ENCODE measurements around the gene CA10.

Gene CA10

DNA sequence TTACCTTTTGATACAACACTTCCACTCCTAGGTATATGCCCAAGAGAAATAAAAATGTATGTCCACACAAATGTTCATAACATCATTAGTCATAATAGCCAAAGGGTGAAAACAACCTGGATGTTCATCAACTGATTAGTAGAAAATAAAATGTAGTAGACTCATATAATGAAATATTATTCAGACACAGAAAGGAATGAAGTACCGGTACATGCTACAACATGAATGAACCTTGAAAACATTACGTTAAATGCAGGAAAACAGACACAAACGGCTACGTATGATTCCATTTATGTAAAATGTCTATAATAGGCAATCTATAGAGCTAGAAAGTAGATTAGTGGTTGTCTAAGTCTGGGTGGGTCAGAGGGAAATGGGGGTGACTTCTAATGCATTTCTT is 358.5 kb downstream of the CA10 start:
- no peaks in the 10 kb centered on the region for H3K4me1 ChIP-seq (ENCODE audit: low read depth, poor library complexity, severe bottlenecking)
- no peak overlapping the region for H3K27ac ChIP-seq
- H2AFZ ChIP-seq (ENCODE audit: low read depth): no peak overlapping the region
- no peaks in the 10 kb centered on the region for H4K20me1 ChIP-seq (ENCODE audit: insufficient read depth)
- H3K9ac ChIP-seq: no peak overlapping the region
- no peaks in the 10 kb centered on the region for H3K79me2 ChIP-seq (ENCODE audit: insufficient read depth, low read depth)
- TF ChIP-seq, protein P1, sequence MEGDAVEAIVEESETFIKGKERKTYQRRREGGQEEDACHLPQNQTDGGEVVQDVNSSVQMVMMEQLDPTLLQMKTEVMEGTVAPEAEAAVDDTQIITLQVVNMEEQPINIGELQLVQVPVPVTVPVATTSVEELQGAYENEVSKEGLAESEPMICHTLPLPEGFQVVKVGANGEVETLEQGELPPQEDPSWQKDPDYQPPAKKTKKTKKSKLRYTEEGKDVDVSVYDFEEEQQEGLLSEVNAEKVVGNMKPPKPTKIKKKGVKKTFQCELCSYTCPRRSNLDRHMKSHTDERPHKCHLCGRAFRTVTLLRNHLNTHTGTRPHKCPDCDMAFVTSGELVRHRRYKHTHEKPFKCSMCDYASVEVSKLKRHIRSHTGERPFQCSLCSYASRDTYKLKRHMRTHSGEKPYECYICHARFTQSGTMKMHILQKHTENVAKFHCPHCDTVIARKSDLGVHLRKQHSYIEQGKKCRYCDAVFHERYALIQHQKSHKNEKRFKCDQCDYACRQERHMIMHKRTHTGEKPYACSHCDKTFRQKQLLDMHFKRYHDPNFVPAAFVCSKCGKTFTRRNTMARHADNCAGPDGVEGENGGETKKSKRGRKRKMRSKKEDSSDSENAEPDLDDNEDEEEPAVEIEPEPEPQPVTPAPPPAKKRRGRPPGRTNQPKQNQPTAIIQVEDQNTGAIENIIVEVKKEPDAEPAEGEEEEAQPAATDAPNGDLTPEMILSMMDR (conservative IDR thresholded peaks at IDR 0.05; ENCODE audit: low read depth, low read length): no peak
- H3K4me3 ChIP-seq (IDR thresholded peaks at IDR 0.05; ENCODE audit: insufficient read depth, low read depth, low read length): no peak overlapping the region
- no peaks in the 10 kb centered on the region for H3K36me3 ChIP-seq (ENCODE audit: insufficient read depth)
- H3K27me3 ChIP-seq (ENCODE audit: insufficient read depth, low read depth): no peaks in the 10 kb centered on the region
- no peak overlapping the region for H3K4me2 ChIP-seq

DNA sequence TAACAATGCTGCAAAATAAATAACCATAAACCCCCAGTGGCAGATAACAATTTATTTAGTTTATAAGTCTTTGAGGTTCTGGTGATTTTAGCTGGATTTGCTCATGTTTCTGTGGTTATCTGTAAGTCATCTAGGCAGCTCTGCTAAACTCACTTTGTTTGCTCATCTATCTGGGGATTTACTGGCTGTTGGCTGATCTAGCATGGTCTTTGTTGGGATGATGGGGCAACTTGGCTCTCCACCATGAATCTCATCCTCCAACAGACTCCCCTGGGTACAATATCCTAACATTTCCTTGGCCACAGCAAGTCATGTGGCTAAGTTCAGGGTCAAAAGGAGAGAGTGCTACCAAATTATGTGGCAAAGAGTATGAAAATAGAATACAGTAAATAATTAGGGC is 359.3 kb downstream of the CA10 start:
- Histone ChIP-seq H3K4me3 (IDR thresholded peaks at IDR 0.05; ENCODE audit: insufficient read depth, low read depth, low read length) (no peak overlapping the region), H3K79me2 (ENCODE audit: insufficient read depth, low read depth) (no peaks in the 10 kb centered on the region), H3K9ac (no peak overlapping the region), H2AFZ (ENCODE audit: low read depth) (no peak overlapping the region), H3K27me3 (ENCODE audit: insufficient read depth, low read depth) (no peaks in the 10 kb centered on the region), H3K36me3 (ENCODE audit: insufficient read depth) (no peaks in the 10 kb centered on the region), H3K27ac (no peak overlapping the region), H3K4me2 (no peak overlapping the region), H3K4me1 (ENCODE audit: low read depth, poor library complexity, severe bottlenecking) (no peaks in the 10 kb centered on the region), H4K20me1 (ENCODE audit: insufficient read depth) (no peaks in the 10 kb centered on the region)
- TF ChIP-seq, protein P1 (conservative IDR thresholded peaks at IDR 0.05; ENCODE audit: low read depth, low read length): no peak

DNA sequence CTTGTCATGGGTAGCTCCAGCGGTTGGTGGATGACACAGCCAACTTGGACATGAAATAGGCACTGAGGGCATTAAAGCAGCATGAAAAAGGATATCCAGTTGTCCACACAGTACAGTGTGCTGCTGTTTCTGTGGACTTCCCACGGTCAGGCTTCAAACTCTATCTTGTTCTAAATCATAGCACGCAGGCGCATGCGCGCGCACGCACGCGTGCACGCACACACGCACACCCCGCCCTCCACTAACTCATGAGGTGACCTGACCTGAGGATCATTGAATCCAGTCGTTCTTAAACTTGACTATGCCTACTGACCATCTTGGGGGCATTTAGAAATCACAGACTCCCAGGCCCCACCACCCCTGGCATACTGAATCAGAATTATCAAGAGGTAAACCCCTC is 361.4 kb downstream of the CA10 start:
- H3K27ac ChIP-seq: no peak overlapping the region
- TF ChIP-seq, protein P1 (conservative IDR thresholded peaks at IDR 0.05; ENCODE audit: low read depth, low read length): no peak
- H3K27me3 ChIP-seq (ENCODE audit: insufficient read depth, low read depth): no peaks in the 10 kb centered on the region
- H3K4me2 ChIP-seq: no peak overlapping the region
- H3K9ac ChIP-seq: no peak overlapping the region
- no peaks in the 10 kb centered on the region for H3K79me2 ChIP-seq (ENCODE audit: insufficient read depth, low read depth)
- H2AFZ ChIP-seq (ENCODE audit: low read depth): no peak overlapping the region
- no peaks in the 10 kb centered on the region for H4K20me1 ChIP-seq (ENCODE audit: insufficient read depth)
- H3K4me3 ChIP-seq (IDR thresholded peaks at IDR 0.05; ENCODE audit: insufficient read depth, low read depth, low read length): no peak overlapping the region
- H3K36me3 ChIP-seq (ENCODE audit: insufficient read depth): no peaks in the 10 kb centered on the region
- H3K4me1 ChIP-seq (ENCODE audit: low read depth, poor library complexity, severe bottlenecking): no peaks in the 10 kb centered on the region

DNA sequence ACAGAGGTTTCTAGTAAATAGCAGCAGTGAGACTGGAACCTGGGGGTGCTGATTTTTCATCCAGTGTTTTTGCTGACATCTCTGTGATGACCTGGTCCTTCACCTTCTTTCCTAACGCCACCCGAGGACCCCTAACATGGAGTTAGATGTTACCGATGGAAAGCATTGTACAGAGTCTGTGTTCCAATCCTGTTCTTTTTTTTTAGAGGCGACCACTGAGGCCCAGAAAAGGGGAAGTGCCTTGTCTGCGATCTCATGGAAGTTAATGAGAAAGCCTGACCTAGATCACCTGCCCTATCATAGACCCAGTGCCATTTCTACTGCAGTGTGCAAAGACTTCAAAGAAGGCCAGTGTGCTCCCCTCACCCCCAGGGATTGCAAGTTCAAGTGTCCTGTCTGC is 362.5 kb downstream of the CA10 start:
- Histone ChIP-seq H3K27me3 (ENCODE audit: insufficient read depth, low read depth) (no peaks in the 10 kb centered on the region), H3K9ac (no peak overlapping the region), H3K27ac (no peak overlapping the region), H3K4me2 (no peak overlapping the region), H3K4me1 (ENCODE audit: low read depth, poor library complexity, severe bottlenecking) (no peaks in the 10 kb centered on the region), H3K4me3 (IDR thresholded peaks at IDR 0.05; ENCODE audit: insufficient read depth, low read depth, low read length) (no peak overlapping the region), H3K79me2 (ENCODE audit: insufficient read depth, low read depth) (no peaks in the 10 kb centered on the region), H3K36me3 (ENCODE audit: insufficient read depth) (no peaks in the 10 kb centered on the region), H4K20me1 (ENCODE audit: insufficient read depth) (no peaks in the 10 kb centered on the region), H2AFZ (ENCODE audit: low read depth) (no peak overlapping the region)
- TF ChIP-seq, protein P1 (conservative IDR thresholded peaks at IDR 0.05; ENCODE audit: low read depth, low read length): no peak

DNA sequence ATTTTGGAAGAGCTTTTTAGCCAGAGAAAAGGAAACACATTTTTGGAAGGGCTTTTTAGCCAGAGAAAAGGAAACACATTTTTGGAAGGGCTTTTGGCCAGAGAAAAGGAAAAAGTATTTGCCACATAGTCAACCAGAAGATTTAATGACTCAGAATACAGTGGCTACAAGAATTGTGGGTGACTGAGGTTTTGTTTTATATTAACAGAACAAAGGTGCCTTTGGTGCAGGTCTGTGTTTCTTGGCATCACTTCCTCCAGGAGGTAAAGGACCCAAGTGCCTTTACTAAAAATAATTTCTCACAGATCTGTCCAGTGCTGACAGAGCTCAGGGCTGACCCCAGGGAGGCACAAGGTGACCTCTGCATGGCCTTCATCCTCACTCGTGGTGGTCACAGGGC is 363.1 kb downstream of the CA10 start:
- TF ChIP-seq, protein P1 (conservative IDR thresholded peaks at IDR 0.05; ENCODE audit: low read depth, low read length): no peak
- H3K79me2 ChIP-seq (ENCODE audit: insufficient read depth, low read depth): no peaks in the 10 kb centered on the region
- H3K9ac ChIP-seq: no peak overlapping the region
- H3K4me1 ChIP-seq (ENCODE audit: low read depth, poor library complexity, severe bottlenecking): no peaks in the 10 kb centered on the region
- no peak overlapping the region for H3K4me3 ChIP-seq (IDR thresholded peaks at IDR 0.05; ENCODE audit: insufficient read depth, low read depth, low read length)
- no peak overlapping the region for H3K27ac ChIP-seq
- no peaks in the 10 kb centered on the region for H3K27me3 ChIP-seq (ENCODE audit: insufficient read depth, low read depth)
- H2AFZ ChIP-seq (ENCODE audit: low read depth): no peak overlapping the region
- H4K20me1 ChIP-seq (ENCODE audit: insufficient read depth): no peaks in the 10 kb centered on the region
- H3K36me3 ChIP-seq (ENCODE audit: insufficient read depth): no peaks in the 10 kb centered on the region
- H3K4me2 ChIP-seq: no peak overlapping the region
